Neural progenitor cell (in vitro differentiated cells): ENCODE data around the gene GLYATL2. TPM values are rescaled to one million over a fixed set of nuclear protein-coding genes. Genes with fewer than 3 reads are reported as not detected.

Experiments used
- DNase-seq: peaks from one replicate; pipeline ENCODE4 v3.0.0-alpha.2; 2016; ENCODE audit warnings: low spot score
- H2AFZ ChIP-seq: fragments of 200-600 bp; sonication (generic); replicated peaks from 2 replicates; pipeline ENCODE4 v1.6.1; 2016; ENCODE audit warnings: antibody characterized with exemption
- H3F3A ChIP-seq: fragments of 200-600 bp; sonication (generic); 2 replicates; pipeline ENCODE4 v1.6.1; 2016; ENCODE audit warnings: antibody characterized with exemption, low read depth
- H3K27ac ChIP-seq: fragments of 200-600 bp; sonication (generic); 2 replicates; pipeline ENCODE4 v1.5.1; 2016; ENCODE audit warnings: mild to moderate bottlenecking
- H3K27me3 ChIP-seq: fragments of 200-600 bp; sonication (generic); 2 replicates; pipeline ENCODE4 v1.6.1; 2016; ENCODE audit warnings: mild to moderate bottlenecking, moderate library complexity
- H3K36me3 ChIP-seq: fragments of 200-600 bp; sonication (generic); 2 replicates; pipeline ENCODE4 v1.5.1; 2016
- H3K4me1 ChIP-seq: fragments of 200-600 bp; sonication (generic); 2 replicates; pipeline ENCODE4 v1.6.1; 2016; ENCODE audit warnings: mixed run types
- H3K4me2 ChIP-seq: fragments of 200-600 bp; sonication (generic); 2 replicates; pipeline ENCODE4 v1.6.1; 2016
- H3K4me3 ChIP-seq: fragments of 200-600 bp; sonication (generic); 2 replicates; pipeline ENCODE4 v1.5.1; 2016
- H3K79me2 ChIP-seq: fragments of 200-600 bp; sonication (generic); 2 replicates; pipeline ENCODE4 v1.6.1; 2016; ENCODE audit warnings: low read depth
- H3K9ac ChIP-seq: fragments of 200-600 bp; sonication (generic); 2 replicates; pipeline ENCODE4 v1.6.1; 2016
- H3K9me3 ChIP-seq: fragments of 200-600 bp; sonication (generic); 2 replicates; pipeline ENCODE4 v1.5.1; 2016; ENCODE audit warnings: low read depth
- H4K20me1 ChIP-seq: fragments of 200-600 bp; sonication (generic); 2 replicates; pipeline ENCODE4 v1.6.1; 2016; ENCODE audit warnings: low read depth
- H3K27ac Mint-ChIP-seq: 3 replicates; pipeline ENCODE4 v1.8.0; 2021; ENCODE audit warnings: mixed read lengths
- H3K27me3 Mint-ChIP-seq: 2 replicates; pipeline ENCODE4 v1.8.0; 2022; ENCODE audit warnings: low read depth, mild to moderate bottlenecking, inconsistent platforms, moderate library complexity, mixed read lengths; ENCODE audit not compliant: insufficient read depth
- H3K36me3 Mint-ChIP-seq: 3 replicates; pipeline ENCODE4 v1.8.0; 2021; ENCODE audit warnings: mixed read lengths
- H3K4me1 Mint-ChIP-seq: 3 replicates; pipeline ENCODE4 v1.8.0; 2021; ENCODE audit warnings: mixed read lengths
- H3K4me3 Mint-ChIP-seq: 3 replicates; pipeline ENCODE4 v1.8.0; 2021; ENCODE audit warnings: mild to moderate bottlenecking, moderate library complexity, mixed read lengths
- H3K9me3 Mint-ChIP-seq: 3 replicates; pipeline ENCODE4 v1.8.0; 2020; ENCODE audit warnings: mixed read lengths
- EZH2 ChIP-seq: fragments of 200-600 bp; sonication (generic); IDR thresholded peaks from 2 replicates; pipeline ENCODE4 v1.6.1; 2017; ENCODE audit warnings: antibody characterized with exemption, mild to moderate bottlenecking, moderate library complexity
- EZH2phosphoT487 ChIP-seq: fragments of 200-600 bp; sonication (generic); IDR thresholded peaks from 2 replicates; pipeline ENCODE4 v1.6.1; 2017; ENCODE audit warnings: antibody characterized with exemption
- total RNA-seq: library from RNA; depleted of rRNA; stranded (reverse); fragments of >200 nt; gene quantifications from 2 replicates; pipeline ENCODE4 v1.2.3, GENCODE V29; 2015; ENCODE audit warnings: low replicate concordance
- TF ChIP-seq, protein P1 (sequence below): fragments of 200-600 bp; sonication (generic); IDR thresholded peaks from 2 replicates; pipeline ENCODE4 v1.5.1; 2017; ENCODE audit warnings: antibody characterized with exemption, mild to moderate bottlenecking

The GLYATL2 gene, protein sequence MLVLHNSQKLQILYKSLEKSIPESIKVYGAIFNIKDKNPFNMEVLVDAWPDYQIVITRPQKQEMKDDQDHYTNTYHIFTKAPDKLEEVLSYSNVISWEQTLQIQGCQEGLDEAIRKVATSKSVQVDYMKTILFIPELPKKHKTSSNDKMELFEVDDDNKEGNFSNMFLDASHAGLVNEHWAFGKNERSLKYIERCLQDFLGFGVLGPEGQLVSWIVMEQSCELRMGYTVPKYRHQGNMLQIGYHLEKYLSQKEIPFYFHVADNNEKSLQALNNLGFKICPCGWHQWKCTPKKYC
- 2.1 and 2.7 TPM in 2 replicates for total RNA-seq

DNA sequence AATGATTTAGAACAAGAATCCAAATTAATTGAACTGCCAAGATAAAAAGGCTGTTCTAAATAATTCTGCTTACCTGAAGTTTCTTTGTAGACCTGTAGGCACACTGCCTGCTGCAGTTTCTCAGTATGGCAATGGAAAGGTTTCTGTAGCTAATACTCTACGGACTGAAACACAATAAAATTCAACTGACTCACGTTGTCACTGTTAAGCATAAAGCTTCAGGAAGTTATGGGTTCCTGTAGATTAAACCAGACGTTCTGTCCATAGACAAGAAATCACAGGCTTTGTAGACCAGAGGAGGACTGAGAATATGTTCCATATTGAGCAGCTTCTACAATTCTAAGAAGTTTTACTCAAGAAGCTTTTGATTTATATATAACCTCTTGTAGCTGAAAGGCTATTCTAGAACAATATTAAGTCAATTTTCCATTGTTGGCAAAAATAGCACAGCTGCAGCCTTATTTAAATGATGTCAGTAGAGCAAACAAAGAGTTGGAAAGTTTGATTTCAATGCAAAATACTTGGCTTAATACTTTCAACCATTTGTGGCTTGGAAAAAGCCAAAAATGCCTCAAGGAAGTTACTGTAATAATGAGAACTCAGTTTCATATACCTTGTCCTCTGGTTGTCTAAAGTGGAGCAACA, at the start of gene GLYATL2:
Gene GLYATL2 (minus strand): TSS at position 344 of the 645 bp plus-strand sequence. CDS start 5,092 bp downstream, outside the sequence.
- Mint-ChIP-seq H3K27me3 (peaks cover 2% of the 10 kb centered on the region), H3K4me3 (no peak within 1 kb of the TSS), H3K27ac (no peak within 1 kb of the TSS), H3K36me3 (no peaks in the 10 kb centered on the region), H3K9me3 (no peaks in the 10 kb centered on the region), H3K4me1 (no peaks in the 10 kb centered on the region)
- H3K9ac ChIP-seq = no peak within 1 kb of the TSS
- H3K79me2 ChIP-seq = no peaks in the 10 kb centered on the region
- no peak within 1 kb of the TSS for H2AFZ ChIP-seq
- no peak within 1 kb of the TSS for H3K4me3 ChIP-seq
- no peaks in the 10 kb centered on the region for H3F3A ChIP-seq
- H4K20me1 ChIP-seq = no peaks in the 10 kb centered on the region
- no peak within 1 kb of the TSS for H3K4me2 ChIP-seq
- no peak for DNase-seq
- TF ChIP-seq EZH2phosphoT487 (no peak), EZH2 (no peak)
- TF ChIP-seq, protein P1, sequence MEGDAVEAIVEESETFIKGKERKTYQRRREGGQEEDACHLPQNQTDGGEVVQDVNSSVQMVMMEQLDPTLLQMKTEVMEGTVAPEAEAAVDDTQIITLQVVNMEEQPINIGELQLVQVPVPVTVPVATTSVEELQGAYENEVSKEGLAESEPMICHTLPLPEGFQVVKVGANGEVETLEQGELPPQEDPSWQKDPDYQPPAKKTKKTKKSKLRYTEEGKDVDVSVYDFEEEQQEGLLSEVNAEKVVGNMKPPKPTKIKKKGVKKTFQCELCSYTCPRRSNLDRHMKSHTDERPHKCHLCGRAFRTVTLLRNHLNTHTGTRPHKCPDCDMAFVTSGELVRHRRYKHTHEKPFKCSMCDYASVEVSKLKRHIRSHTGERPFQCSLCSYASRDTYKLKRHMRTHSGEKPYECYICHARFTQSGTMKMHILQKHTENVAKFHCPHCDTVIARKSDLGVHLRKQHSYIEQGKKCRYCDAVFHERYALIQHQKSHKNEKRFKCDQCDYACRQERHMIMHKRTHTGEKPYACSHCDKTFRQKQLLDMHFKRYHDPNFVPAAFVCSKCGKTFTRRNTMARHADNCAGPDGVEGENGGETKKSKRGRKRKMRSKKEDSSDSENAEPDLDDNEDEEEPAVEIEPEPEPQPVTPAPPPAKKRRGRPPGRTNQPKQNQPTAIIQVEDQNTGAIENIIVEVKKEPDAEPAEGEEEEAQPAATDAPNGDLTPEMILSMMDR = no peak
- no peaks in the 10 kb centered on the region for H3K27me3 ChIP-seq
- H3K36me3 ChIP-seq = no peaks in the 10 kb centered on the region
- no peak within 1 kb of the TSS for H3K27ac ChIP-seq
- peaks cover 25% of the 10 kb centered on the region for H3K9me3 ChIP-seq
- no peaks in the 10 kb centered on the region for H3K4me1 ChIP-seq

DNA sequence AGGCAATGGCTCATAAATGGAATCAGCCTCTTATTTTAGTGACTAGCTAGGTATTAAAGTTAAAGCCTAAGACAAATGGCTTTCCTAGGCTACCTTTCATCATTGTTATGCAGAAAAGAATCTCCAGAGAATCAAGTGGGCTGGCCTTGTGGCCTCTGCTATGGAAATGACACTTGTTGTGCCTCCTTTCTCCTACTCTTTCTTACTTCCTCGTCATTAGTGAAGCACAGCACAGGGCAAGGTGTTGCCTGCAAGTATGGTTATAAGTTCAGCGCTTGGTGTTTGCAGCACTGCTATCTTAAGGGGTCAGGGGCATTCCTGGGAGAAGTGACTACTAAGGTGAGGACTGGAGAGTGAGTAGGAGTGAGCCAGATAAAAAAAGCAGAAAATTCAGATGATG, 49.4 kb upstream of the GLYATL2 start:
- Mint-ChIP-seq H3K4me3 (no peak overlapping the region), H3K4me1 (no peaks in the 10 kb centered on the region), H3K36me3 (peaks cover 25% of the 10 kb centered on the region), H3K9me3 (no peaks in the 10 kb centered on the region), H3K27me3 (no peaks in the 10 kb centered on the region), H3K27ac (no peak overlapping the region)
- Histone ChIP-seq H3K36me3 (no peaks in the 10 kb centered on the region), H3K4me2 (no peak overlapping the region), H3K9me3 (no peaks in the 10 kb centered on the region), H3K9ac (no peak overlapping the region), H3F3A (no peaks in the 10 kb centered on the region), H3K27me3 (no peaks in the 10 kb centered on the region), H3K4me1 (no peaks in the 10 kb centered on the region), H3K4me3 (no peak overlapping the region), H2AFZ (no peak overlapping the region), H3K79me2 (no peaks in the 10 kb centered on the region), H3K27ac (no peak overlapping the region), H4K20me1 (no peaks in the 10 kb centered on the region)
- no peak for DNase-seq
- TF ChIP-seq, protein P1 = no peak
- no peak for TF ChIP-seq EZH2
- no peak for TF ChIP-seq EZH2phosphoT487

DNA sequence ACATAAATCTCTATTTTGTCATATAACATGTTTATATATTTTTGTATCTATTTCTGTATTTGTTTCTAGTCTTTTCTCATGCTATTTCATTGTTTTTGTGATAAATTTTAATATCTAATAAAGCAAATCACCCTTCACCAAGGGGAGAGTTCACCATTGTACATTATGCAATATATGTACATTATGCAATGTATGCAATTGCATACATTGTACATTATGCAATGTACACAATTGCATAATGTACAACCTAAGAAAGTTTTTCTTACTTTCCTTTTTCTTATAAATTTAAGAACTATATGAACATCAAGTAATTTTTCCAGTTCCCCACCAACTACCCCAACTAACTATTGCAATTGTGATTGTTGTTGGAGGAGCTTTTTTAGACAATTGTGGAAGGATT, 44.1 kb upstream of the GLYATL2 start:
- TF ChIP-seq, protein P1 = no peak
- TF ChIP-seq EZH2 (no peak), EZH2phosphoT487 (no peak)
- H3K27me3 Mint-ChIP-seq = no peaks in the 10 kb centered on the region
- no peak overlapping the region for H3K27ac Mint-ChIP-seq
- H3K4me1 ChIP-seq = no peaks in the 10 kb centered on the region
- no peaks in the 10 kb centered on the region for H3K79me2 ChIP-seq
- no peak overlapping the region for H3K4me3 ChIP-seq
- H3K9ac ChIP-seq = no peak overlapping the region
- H4K20me1 ChIP-seq = no peaks in the 10 kb centered on the region
- peaks cover 34% of the 10 kb centered on the region for H3K36me3 Mint-ChIP-seq
- H3K27me3 ChIP-seq = no peaks in the 10 kb centered on the region
- H3K9me3 ChIP-seq = no peaks in the 10 kb centered on the region
- H3K4me1 Mint-ChIP-seq = no peaks in the 10 kb centered on the region
- H2AFZ ChIP-seq = no peak overlapping the region
- no peak overlapping the region for H3K27ac ChIP-seq
- H3K9me3 Mint-ChIP-seq = peaks cover 8% of the 10 kb centered on the region
- no peaks in the 10 kb centered on the region for H3K36me3 ChIP-seq
- no peak overlapping the region for H3K4me2 ChIP-seq
- no peak overlapping the region for H3K4me3 Mint-ChIP-seq
- DNase-seq = no peak
- H3F3A ChIP-seq = no peaks in the 10 kb centered on the region
